ENCODE measurements around the gene IGSF6.

Gene IGSF6

DNA sequence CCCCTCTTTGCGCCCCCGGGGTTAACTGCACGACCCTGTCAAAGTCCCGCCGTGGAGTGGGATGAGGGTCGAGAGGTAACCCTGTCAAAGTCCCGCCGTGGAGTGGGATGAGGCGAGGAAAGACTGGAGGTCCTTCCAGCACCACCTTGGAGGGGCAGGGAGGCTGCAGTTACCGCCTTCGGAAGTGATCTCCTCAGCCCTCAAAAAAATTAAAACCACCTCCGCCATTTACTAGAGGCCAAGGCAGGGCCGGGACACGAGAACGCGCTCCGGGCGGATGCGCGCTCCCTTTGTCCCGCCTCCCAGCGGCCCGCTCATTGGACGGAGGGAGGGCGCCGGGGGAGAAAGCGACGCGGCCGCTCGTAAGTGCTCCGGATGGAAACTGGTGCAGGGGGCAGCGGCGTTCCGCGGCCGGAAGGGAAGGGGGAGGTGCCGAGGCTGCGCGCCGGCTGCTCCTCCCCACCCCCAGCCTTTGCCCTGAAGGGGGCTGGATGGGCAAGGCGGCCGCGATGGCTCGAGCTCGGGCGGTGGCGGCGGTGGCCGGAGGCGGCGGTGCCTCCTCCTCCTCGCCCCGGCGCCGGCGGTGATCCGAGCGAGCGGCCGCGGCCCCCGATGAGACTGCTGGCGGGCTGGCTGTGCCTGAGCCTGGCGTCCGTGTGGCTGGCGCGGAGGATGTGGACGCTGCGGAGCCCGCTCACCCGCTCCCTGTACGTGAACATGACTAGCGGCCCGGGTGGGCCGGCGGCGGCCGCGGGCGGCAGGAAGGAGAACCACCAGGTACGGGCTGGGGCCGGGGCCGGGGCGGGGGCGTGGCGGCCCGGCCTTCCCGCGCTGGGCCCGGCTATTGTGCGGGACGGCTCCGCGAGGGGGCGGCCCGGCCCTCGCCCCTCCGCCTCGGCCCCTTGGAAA is 53.0 kb downstream of the IGSF6 start, which contains the start of gene METTL9:
Gene METTL9, plus strand, starts transcription at position 456 of the 909 bp plus-strand sequence. Its CDS starts 157 bp downstream, at position 613.
- DNase-seq, result peak; percentile 96 to 97

DNA sequence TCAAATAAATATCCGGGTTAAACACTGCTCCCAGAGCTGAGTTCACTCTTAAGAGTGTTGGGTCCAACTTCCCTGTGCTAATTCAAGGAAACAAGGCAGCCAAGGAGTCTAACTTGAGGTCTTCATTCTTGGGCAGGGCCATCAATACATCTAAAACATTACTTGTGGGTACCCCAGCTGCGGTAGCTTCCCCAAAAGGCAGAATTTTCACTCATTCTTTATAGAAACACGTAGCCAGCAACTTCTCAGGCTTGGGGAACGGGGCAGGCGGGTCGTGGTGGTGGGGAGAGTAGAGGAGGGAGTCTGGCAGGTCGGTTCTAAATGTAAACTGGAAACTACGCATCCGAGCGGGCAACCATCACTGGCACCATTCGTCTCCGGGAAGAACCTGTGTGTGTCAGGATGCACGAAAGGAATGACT is 53.7 kb downstream of the IGSF6 start:
- peak in 1 of 2 donors; percentile 32 for DNase-seq

DNA sequence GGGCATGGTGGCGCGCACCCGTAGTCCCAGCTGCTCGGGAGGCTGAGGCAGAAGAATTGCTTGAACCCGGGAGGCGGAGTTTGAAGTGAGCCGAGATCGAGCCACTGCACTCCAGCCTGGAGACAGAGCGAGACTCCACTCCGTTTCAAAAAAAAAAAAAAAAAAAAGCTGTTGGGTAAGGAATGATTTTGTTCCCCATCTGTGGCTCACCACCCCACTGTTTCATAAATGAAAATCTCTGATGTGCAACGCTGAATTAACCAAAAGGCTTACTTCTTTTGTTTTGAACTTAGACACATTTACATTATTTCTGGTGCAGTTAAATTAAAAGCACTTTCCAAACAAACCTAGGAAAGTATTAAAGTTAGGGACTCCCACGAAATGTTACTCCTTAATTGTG is 54.2 kb downstream of the IGSF6 start:
- DNase-seq, result peak; percentile 52 to 79

DNA sequence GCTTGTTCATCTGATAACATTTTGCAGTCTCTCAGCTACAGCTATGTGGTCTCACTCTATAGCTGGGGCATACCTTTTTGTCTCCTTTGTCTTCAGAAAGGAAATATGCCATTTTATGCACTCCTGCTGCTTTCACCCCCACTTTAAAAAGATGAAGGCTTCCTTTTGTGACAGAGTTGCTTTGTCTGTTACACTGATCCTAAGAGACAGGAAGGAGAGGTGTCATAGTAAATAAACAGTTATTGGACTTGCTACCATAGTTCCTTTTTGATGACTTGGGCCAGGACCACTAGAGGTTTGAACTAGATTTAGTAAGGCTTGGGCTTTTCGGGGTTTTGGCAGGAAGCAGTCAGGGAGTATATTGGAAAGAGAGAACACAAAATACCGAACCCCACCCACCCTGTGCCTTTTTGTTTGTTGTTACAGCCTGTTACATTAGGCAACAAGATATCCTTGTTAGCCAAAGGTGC is 54.8 kb downstream of the IGSF6 start:
- no peak for DNase-seq

DNA sequence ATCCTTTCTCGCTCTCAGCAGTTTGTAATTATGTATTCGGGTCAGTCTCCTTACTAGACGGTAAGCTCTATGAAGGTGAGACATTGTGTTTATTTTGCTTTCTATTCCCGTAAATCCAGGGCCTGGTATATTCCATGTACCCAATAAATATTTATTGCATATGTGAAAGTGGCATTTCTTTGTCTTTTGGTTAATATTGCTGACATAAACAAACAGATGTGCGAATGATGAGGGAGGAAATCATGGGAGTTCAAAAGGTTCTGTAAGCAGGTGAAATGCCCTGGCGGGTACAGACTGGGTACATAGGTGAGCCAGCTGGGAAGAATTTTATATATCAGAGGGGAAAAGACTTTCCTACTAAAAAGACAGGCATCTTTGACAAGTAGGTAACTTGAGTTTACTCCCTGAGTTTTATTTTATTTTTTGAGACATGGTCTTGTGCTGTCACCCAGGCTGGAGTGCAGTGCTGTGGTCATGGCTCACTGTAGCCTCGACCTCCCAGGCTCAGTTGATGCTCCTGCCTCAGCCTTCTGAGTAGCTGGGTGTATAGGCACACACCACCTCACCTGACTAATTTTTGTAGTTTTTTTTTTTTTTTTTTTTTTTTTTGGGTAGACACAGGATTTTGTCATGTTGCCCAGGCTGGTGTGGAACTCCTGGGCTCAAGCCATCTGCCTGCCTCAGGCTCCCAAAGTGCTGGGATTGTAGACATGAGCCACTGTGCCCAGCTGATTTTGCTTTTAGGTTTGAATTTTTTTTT is 58.7 kb downstream of the IGSF6 start:
- DNase-seq, result no peak

DNA sequence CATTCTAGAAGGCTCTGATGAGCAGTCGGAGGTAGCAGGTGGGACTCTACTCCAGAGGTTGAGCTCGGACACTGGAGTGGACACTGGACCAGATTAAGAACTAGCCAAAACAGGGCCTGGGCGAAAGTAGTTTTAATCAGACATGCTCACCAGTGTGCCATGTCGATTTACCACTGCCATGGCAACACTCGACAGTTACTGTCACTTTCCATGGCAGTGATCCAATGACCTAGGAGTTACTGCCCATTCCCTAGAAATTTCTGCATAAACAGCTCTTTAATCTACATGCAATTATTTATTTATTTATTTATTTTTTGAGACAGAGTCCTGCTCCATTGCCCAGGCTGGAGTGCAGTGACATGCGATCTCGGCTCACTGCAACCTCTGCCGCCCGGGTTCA is 60.2 kb downstream of the IGSF6 start:
- DNase-seq, result no peak

DNA sequence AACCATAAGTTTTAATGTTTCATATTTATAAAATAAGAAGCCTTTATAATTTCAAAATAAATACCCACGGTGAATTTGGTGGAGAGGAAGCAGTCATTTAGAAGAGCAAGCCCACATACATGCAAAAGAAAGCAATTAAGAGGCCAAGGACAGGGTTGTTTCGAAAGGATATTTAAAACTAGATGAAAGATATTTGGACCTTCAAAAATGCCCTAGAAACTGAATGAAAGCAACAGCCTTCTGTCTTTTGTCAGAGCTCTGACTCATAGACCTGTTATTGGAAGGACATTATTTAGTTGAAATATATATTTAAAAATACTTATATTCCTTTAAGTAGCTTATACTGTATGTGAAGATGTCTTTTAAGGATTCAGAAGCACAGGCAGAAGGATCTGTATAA is 61.6 kb downstream of the IGSF6 start:
- DNase-seq, result peak; percentile 54 to 73

DNA sequence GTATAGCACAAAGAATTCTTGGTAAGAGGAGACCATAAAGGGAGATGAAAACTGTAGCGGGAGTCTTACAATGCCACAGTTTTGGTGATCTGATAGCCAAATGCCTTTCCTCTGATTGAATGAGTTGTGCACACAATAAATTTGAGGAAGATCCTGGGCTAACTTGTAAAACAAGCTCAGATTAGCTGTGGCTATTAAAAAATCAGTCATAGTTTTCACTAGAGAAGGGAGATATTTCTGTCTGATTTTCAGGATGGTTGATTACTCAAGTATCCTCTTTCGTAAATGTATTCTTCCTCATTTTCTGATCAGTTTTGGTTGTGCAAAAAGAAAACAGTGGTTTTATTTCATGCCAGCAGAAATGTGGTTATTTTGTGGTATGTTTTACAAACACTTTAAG is 62.1 kb downstream of the IGSF6 start:
- DNase-seq, result peak; percentile 71 to 96

DNA sequence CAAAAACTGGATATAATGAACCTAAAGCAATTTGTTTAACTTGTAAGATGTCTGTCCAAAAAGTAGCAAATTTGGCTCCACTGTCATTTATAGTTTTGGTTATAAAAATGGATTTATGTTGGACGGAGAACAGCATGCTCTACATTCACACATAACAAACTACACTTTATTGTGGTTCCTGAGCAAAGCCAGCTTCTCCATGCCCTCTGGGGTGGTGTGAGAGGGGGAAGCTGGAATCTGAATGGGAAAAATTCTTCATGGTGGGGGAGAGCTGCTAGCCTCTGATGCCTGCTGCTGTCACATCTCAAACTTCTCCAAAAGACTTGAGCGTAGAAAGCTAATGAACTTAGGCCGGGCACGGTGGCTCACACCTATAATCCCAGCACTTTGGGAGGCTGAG is 62.9 kb downstream of the IGSF6 start:
- no peak for DNase-seq
